Progenitor cell of endocrine pancreas (in vitro differentiated cells): ENCODE measurements around the gene SUGCT. TPM values are rescaled to one million over a fixed set of nuclear protein-coding genes. Genes with fewer than 3 reads are reported as not detected.

Experiments
- DNase-seq: peaks from one replicate; pipeline ENCODE4 v3.0.0; 2021; ENCODE audit warnings: low spot score; ENCODE audit not compliant: unreplicated experiment
- H3K27ac Mint-ChIP-seq: 2 replicates; pipeline ENCODE4 v1.8.0; 2021; ENCODE audit warnings: mild to moderate bottlenecking, moderate library complexity, mixed read lengths
- H3K27me3 Mint-ChIP-seq: 2 replicates; pipeline ENCODE4 v1.8.0; 2021; ENCODE audit warnings: mixed read lengths
- H3K36me3 Mint-ChIP-seq: 2 replicates; pipeline ENCODE4 v1.8.0; 2022; ENCODE audit warnings: mixed read lengths; ENCODE audit not compliant: insufficient read depth
- H3K4me1 Mint-ChIP-seq: 2 replicates; pipeline ENCODE4 v1.8.0; 2021; ENCODE audit warnings: low read depth, mixed read lengths
- H3K4me3 Mint-ChIP-seq: 2 replicates; pipeline ENCODE4 v1.8.0; 2021; ENCODE audit warnings: low read depth, mild to moderate bottlenecking, moderate library complexity, mixed read lengths
- H3K9me3 Mint-ChIP-seq: 2 replicates; pipeline ENCODE4 v1.8.0; 2021; ENCODE audit warnings: low read depth, mixed read lengths
- CTCF ChIP-seq: fragments of 200-600 bp; sonication (generic); IDR thresholded peaks from one replicate; pipeline ENCODE4 v1.5.0; 2021; ENCODE audit warnings: antibody characterized with exemption, mild to moderate bottlenecking; ENCODE audit not compliant: unreplicated experiment
- total RNA-seq: library from RNA; stranded (reverse); gene quantifications from 2 replicates; pipeline ENCODE4 v1.2.1, GENCODE V29; 2021

SUGCT gene
- total RNA-seq, 1 donor from 2014 or later: 6.2 TPM

GRCh38 chr7:40356312-40356711 lies 221.5 kb downstream of the SUGCT start:
- H3K36me3 Mint-ChIP-seq: no peaks in the 10 kb centered on the region
- H3K27ac Mint-ChIP-seq: no peak overlapping the region
- H3K4me1 Mint-ChIP-seq: no peaks in the 10 kb centered on the region
- no peaks in the 10 kb centered on the region for H3K9me3 Mint-ChIP-seq
- no peak for DNase-seq
- TF ChIP-seq CTCF: no peak
- no peaks in the 10 kb centered on the region for H3K27me3 Mint-ChIP-seq
- no peak overlapping the region for H3K4me3 Mint-ChIP-seq

GRCh38 chr7:40356871-40357709 lies 222.3 kb downstream of the SUGCT start:
- H3K27me3 Mint-ChIP-seq: no peaks in the 10 kb centered on the region
- no peak overlapping the region for H3K27ac Mint-ChIP-seq
- no peak for DNase-seq
- H3K36me3 Mint-ChIP-seq: no peaks in the 10 kb centered on the region
- H3K4me3 Mint-ChIP-seq: no peak overlapping the region
- H3K9me3 Mint-ChIP-seq: no peaks in the 10 kb centered on the region
- TF ChIP-seq CTCF: no peak
- no peaks in the 10 kb centered on the region for H3K4me1 Mint-ChIP-seq

- TF ChIP-seq CTCF: no peak
- H3K27ac Mint-ChIP-seq: no peak overlapping the region
- no peak for DNase-seq
- no peaks in the 10 kb centered on the region for H3K4me1 Mint-ChIP-seq
- no peak overlapping the region for H3K4me3 Mint-ChIP-seq
- H3K9me3 Mint-ChIP-seq: peaks cover 5% of the 10 kb centered on the region
- no peaks in the 10 kb centered on the region for H3K36me3 Mint-ChIP-seq
- H3K27me3 Mint-ChIP-seq: no peaks in the 10 kb centered on the region
Observed at GRCh38 chr7:40369641-40370277, 235.0 kb downstream of the SUGCT start.

GRCh38 chr7:40371806-40372440 lies 237.1 kb downstream of the SUGCT start:
- Mint-ChIP-seq H3K4me1 (no peaks in the 10 kb centered on the region), H3K9me3 (peaks cover 5% of the 10 kb centered on the region), H3K36me3 (no peaks in the 10 kb centered on the region), H3K4me3 (no peak overlapping the region), H3K27me3 (no peaks in the 10 kb centered on the region), H3K27ac (no peak overlapping the region)
- TF ChIP-seq CTCF: no peak
- DNase-seq: no peak

- H3K9me3 Mint-ChIP-seq: peaks cover 12% of the 10 kb centered on the region
- H3K4me1 Mint-ChIP-seq: no peaks in the 10 kb centered on the region
- H3K36me3 Mint-ChIP-seq: peaks cover 2% of the 10 kb centered on the region
- no peak for TF ChIP-seq CTCF
- no peak overlapping the region for H3K4me3 Mint-ChIP-seq
- no peaks in the 10 kb centered on the region for H3K27me3 Mint-ChIP-seq
- H3K27ac Mint-ChIP-seq: no peak overlapping the region
- DNase-seq: no peak
Observed at GRCh38 chr7:40374575-40374974, 239.8 kb downstream of the SUGCT start.
